Measurements from ENCODE around the gene PIK3CD.
A peak's percentile ranks its signal among the peaks of the same experiment; 100 is the strongest.
"Not testable (repeated sequence)": the region's sequence is repeated elsewhere in the genome, so short reads cannot be mapped to it uniquely, and the experiment has no call there.

Gene PIK3CD

GRCh38 chr1:9654834-9655723, 3.5 kb downstream of the PIK3CD start:
- no peak for DNase-seq

- DNase-seq, result no peak
Observed at GRCh38 chr1:9655836-9656235, 4.3 kb downstream of the PIK3CD start.

GRCh38 chr1:9657521-9658032, 6.0 kb downstream of the PIK3CD start:
- no peak for DNase-seq

GRCh38 chr1:9658199-9658598, 6.7 kb downstream of the PIK3CD start:
- DNase-seq, result no peak

GRCh38 chr1:9659328-9659727, 7.8 kb downstream of the PIK3CD start:
- no peak for DNase-seq

GRCh38 chr1:9663257-9663656, 11.7 kb downstream of the PIK3CD start:
- DNase-seq, result no peak

GRCh38 chr1:9665193-9665592, 13.7 kb downstream of the PIK3CD start:
- DNase-seq, result no peak

GRCh38 chr1:9668080-9668479, 16.5 kb downstream of the PIK3CD start:
- no peak for DNase-seq

GRCh38 chr1:9670085-9670484, 18.6 kb downstream of the PIK3CD start:
- DNase-seq, result no peak

- no peak for DNase-seq
Observed at GRCh38 chr1:9671377-9672140, 20.0 kb downstream of the PIK3CD start.

GRCh38 chr1:9672444-9672843, 20.9 kb downstream of the PIK3CD start:
- DNase-seq, result no peak

- DNase-seq, result no peak
Observed at GRCh38 chr1:9675393-9675792, 23.9 kb downstream of the PIK3CD start.

- DNase-seq, result not testable (repeated sequence)
Observed at GRCh38 chr1:9676128-9676527, 24.6 kb downstream of the PIK3CD start.

- no peak for DNase-seq
Observed at GRCh38 chr1:9676815-9677393, 25.4 kb downstream of the PIK3CD start.

GRCh38 chr1:9680091-9680490, 28.6 kb downstream of the PIK3CD start:
- DNase-seq, result no peak

GRCh38 chr1:9680828-9681227, 29.3 kb downstream of the PIK3CD start:
- peak; percentile 6 for DNase-seq

- DNase-seq, result no peak
Observed at GRCh38 chr1:9684801-9685200, 33.3 kb downstream of the PIK3CD start.

- peak; percentile 59 for DNase-seq
Observed at GRCh38 chr1:9687120-9687873, 35.8 kb downstream of the PIK3CD start.

- peak; percentile 37 for DNase-seq
Observed at GRCh38 chr1:9687874-9688582, 36.5 kb downstream of the PIK3CD start.

GRCh38 chr1:9688599-9688998, 37.1 kb downstream of the PIK3CD start:
- DNase-seq, result no peak

GRCh38 chr1:9689011-9689706, 37.6 kb downstream of the PIK3CD start:
- DNase-seq, result peak; percentile 80

All from NCI-H1105 treated with DMSO at 0.1 percent for 48 hours (cell line).